Activated CD8-positive, alpha-beta T cell treated with anti-CD3 and anti-CD28 coated beads for 36 hours (primary cell): ENCODE results near the gene ANXA2. TPM values are rescaled to one million over a fixed set of nuclear protein-coding genes. Genes with fewer than 3 reads are reported as not detected.

ENCODE experiments used
- ATAC-seq: fragments of 200-7000 bp; cut with Tn5 transposase; one replicate; pipeline ENCODE4 v1.10.0; 2021; ENCODE audit warnings: mild to moderate bottlenecking, moderate library complexity
- CTCF ChIA-PET: fragments of 350-600 bp; sonication (Branson Sonifier 250); formaldehyde crosslinking; loops from one replicate; lab custom pipeline; 2021; ENCODE audit warnings: antibody characterized with exemption; lab: Charles Lee
- POLR2A ChIA-PET: fragments of 350-600 bp; sonication (Branson Sonifier 250); formaldehyde crosslinking; loops from one replicate; lab custom pipeline; 2021; ENCODE audit warnings: antibody characterized with exemption; lab: Charles Lee
- DNase-seq: peaks from one replicate; pipeline ENCODE4 v3.0.0-alpha.2; 2020
- H3K27ac Mint-ChIP-seq: one replicate; pipeline ENCODE4 v1.8.0; 2021; ENCODE audit warnings: mild to moderate bottlenecking, mixed read lengths
- H3K27me3 Mint-ChIP-seq: one replicate; pipeline ENCODE4 v1.8.0; 2021; ENCODE audit warnings: mixed read lengths
- H3K36me3 Mint-ChIP-seq: one replicate; pipeline ENCODE4 v1.8.0; 2021; ENCODE audit warnings: low read depth, mixed read lengths
- H3K4me1 Mint-ChIP-seq: one replicate; pipeline ENCODE4 v1.8.0; 2021; ENCODE audit warnings: low read depth, mixed read lengths
- H3K4me3 Mint-ChIP-seq: one replicate; pipeline ENCODE4 v1.8.0; 2021; ENCODE audit warnings: mild to moderate bottlenecking, moderate library complexity, mixed read lengths
- H3K9me3 Mint-ChIP-seq: one replicate; pipeline ENCODE4 v1.8.0; 2021; ENCODE audit warnings: mixed read lengths
- intact Hi-C: fragments of 100-400 bp; cut with micrococcal nuclease; formaldehyde crosslinking; loops from one replicate; pipeline ENCODE4 v1.10.0; 2022
- total RNA-seq, 2 experiments: library from RNA; stranded (reverse); gene quantifications; one replicate each; pipeline ENCODE4 v1.2.3, GENCODE V29; 2021
- TF ChIP-seq, protein P1 (sequence below): fragments of 200-600 bp; IDR thresholded peaks from one replicate; pipeline ENCODE4 v1.8.0; 2022; ENCODE audit warnings: antibody characterized with exemption, mild to moderate bottlenecking

The ANXA2 gene
- total RNA-seq, 2 experiments from 2014 or later: 57.9 to 60.2 TPM

DNA sequence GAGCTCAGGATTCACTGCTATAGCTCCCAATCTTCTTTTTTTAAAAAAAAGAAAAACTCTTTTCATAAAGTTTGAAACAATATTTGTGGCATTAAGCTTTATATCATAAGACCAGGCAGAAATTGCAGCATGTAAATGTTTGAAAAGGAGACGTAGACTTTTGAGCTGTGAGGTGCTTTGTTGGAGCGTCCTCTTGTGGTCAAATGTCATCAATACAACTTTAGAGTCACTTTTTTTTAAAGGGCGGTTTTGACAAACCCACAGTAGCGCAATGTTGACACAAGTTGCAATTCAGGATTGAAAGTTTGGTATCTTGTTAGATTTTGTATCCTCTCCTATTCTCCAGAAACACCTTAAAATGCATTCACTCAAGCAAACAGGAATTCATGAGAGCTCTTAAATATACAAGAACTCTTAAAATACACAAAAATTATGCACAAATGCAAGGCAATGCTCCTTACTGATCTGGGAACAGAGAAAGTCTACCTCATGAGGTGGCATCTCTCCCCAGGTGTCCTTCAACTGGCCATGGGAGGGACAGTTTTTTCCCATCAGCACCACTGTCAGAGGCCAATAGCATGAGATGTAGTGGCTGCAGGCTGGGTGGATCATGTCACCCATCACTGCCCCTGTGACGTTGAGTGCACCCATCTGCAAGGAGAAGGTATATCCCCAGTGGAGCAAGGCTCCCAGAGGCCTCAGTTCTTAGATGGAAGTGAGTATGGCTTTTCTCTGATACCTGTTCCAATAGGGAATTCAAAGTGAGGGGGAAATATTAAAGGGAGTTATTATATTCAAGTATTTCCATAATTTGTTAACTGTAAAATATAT is 70.7 kb downstream of the ANXA2 start:
- Mint-ChIP-seq H3K36me3 (no peaks in the 10 kb centered on the region), H3K27ac (no peak overlapping the region), H3K27me3 (peaks cover 26% of the 10 kb centered on the region), H3K4me1 (no peaks in the 10 kb centered on the region), H3K4me3 (no peak overlapping the region), H3K9me3 (no peaks in the 10 kb centered on the region)
- TF ChIP-seq, protein P1, sequence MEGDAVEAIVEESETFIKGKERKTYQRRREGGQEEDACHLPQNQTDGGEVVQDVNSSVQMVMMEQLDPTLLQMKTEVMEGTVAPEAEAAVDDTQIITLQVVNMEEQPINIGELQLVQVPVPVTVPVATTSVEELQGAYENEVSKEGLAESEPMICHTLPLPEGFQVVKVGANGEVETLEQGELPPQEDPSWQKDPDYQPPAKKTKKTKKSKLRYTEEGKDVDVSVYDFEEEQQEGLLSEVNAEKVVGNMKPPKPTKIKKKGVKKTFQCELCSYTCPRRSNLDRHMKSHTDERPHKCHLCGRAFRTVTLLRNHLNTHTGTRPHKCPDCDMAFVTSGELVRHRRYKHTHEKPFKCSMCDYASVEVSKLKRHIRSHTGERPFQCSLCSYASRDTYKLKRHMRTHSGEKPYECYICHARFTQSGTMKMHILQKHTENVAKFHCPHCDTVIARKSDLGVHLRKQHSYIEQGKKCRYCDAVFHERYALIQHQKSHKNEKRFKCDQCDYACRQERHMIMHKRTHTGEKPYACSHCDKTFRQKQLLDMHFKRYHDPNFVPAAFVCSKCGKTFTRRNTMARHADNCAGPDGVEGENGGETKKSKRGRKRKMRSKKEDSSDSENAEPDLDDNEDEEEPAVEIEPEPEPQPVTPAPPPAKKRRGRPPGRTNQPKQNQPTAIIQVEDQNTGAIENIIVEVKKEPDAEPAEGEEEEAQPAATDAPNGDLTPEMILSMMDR: peak; percentile 92
- DNase-seq (peak; percentile 47), ATAC-seq (peak; percentile 39)
- ChIA-PET POLR2A (interaction anchor here (0.7 kb wide), 1 partner anchor 396 kb away, joined by 3 read pairs; no protein-coding TSS in a partner anchor), CTCF (interaction anchor here (0.6 to 4.9 kb wide), 57 partner anchors 8 to 642 kb away, joined by 3 to 47 read pairs (median 4); partner anchors contain the start of gene FOXB1)
- intact Hi-C loops: loop anchor here (10.0 kb wide), 3 partner anchors 142 to 582 kb away; no protein-coding TSS in a partner anchor

DNA sequence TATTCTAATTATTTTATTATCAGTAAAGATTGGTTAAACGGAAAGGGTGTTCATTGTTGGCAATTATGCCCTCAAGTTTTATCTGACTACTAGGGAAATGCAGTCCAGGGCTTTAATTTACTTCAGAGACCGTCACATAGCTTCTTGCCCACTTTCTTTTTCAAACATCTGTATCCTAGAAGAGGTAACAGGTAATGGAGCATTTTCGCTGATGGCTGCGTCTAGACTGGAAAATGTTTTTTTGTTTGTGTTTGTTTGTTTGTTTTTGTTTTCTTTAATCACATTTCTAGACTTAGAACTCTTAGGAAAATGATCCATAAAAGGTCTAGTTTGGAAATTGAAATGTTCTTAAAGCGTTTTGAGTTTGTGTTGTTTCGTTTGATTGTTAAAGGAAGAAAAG is 71.4 kb downstream of the ANXA2 start:
- Mint-ChIP-seq H3K4me3 (no peak overlapping the region), H3K4me1 (no peaks in the 10 kb centered on the region), H3K36me3 (no peaks in the 10 kb centered on the region), H3K9me3 (no peaks in the 10 kb centered on the region), H3K27ac (no peak overlapping the region), H3K27me3 (peaks cover 27% of the 10 kb centered on the region)
- CTCF ChIA-PET: interaction anchor here (0.6 to 4.9 kb wide), 57 partner anchors 8 to 642 kb away, joined by 3 to 47 read pairs (median 4); partner anchors contain the start of gene FOXB1
- TF ChIP-seq, protein P1: no peak
- ATAC-seq: no peak
- intact Hi-C loops: loop anchor here (10.0 kb wide), 3 partner anchors 142 to 582 kb away; no protein-coding TSS in a partner anchor
- DNase-seq: no peak
- POLR2A ChIA-PET: interaction anchor here (0.7 kb wide), 1 partner anchor 514 kb away, joined by 3 read pairs; no protein-coding TSS in a partner anchor

DNA sequence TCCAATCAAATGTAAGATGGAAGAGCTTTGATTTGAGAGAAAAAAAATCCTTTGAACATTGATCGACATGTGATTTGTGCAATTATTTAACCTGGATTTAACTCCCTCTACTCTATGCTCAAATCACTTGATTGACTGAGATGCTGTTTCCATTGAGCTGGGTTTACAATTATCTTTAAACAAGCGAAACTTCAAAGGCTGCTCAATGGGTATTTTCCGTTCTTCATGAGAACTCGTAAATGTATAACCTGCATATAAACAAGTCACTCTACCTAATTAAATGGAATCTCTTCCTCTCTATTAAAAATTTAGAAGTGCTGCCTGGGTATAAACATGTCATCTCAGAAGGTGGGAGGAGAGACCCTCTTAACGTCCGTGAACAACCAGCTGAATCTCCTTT is 71.9 kb downstream of the ANXA2 start:
- no peak for ATAC-seq
- intact Hi-C loops: loop anchor here (10.0 kb wide), 3 partner anchors 141 to 581 kb away; no protein-coding TSS in a partner anchor
- H3K4me3 Mint-ChIP-seq: no peak overlapping the region
- peaks cover 26% of the 10 kb centered on the region for H3K27me3 Mint-ChIP-seq
- TF ChIP-seq, protein P1: no peak
- DNase-seq: no peak
- no peaks in the 10 kb centered on the region for H3K9me3 Mint-ChIP-seq
- no peaks in the 10 kb centered on the region for H3K36me3 Mint-ChIP-seq
- ChIA-PET POLR2A (interaction anchor here (0.7 kb wide), 1 partner anchor 514 kb away, joined by 3 read pairs; no protein-coding TSS in a partner anchor), CTCF (interaction anchor here (0.7 to 4.9 kb wide), 29 partner anchors 9 to 636 kb away, joined by 3 to 47 read pairs (median 4); no protein-coding TSS in a partner anchor)
- no peak overlapping the region for H3K27ac Mint-ChIP-seq
- no peaks in the 10 kb centered on the region for H3K4me1 Mint-ChIP-seq

DNA sequence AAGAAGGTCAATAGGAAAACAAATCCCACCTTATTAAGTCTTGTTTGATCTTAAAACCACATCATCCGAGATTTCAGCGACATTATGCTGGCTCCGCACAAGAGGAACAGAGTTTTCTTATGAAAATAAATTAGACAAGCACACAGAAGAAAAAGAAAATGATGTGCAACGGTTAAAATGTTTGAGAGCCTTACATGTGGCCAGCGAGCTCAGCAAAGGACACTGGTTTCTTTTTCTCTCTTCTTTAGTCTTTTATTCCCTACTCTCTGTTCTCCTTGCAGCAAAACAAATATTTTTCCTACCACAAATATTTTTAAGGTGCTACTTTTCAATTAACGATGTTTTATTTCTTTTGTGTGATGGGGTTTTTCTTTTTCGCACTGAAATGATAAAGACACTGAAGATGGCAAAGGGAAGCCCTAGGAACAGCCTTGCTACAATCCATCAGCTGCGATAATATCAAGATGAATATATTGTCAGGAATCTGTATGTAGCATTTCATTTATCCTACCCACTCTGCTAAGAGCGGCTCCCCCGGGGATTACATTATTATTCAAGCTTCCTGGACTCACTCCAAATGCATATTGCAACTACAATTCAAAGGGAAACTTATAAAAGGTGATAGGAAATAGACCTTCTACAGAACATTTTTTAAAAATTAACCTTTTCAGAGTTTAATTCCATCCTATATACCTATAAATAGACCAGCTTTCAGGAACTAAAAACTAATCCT is 72.9 kb downstream of the ANXA2 start:
- intact Hi-C loops: loop anchor here (10.0 kb wide), 3 partner anchors 140 to 580 kb away; no protein-coding TSS in a partner anchor
- Mint-ChIP-seq H3K27ac (no peak overlapping the region), H3K4me3 (no peak overlapping the region), H3K9me3 (no peaks in the 10 kb centered on the region), H3K27me3 (peaks cover 26% of the 10 kb centered on the region), H3K4me1 (no peaks in the 10 kb centered on the region), H3K36me3 (no peaks in the 10 kb centered on the region)
- ATAC-seq (no peak), DNase-seq (no peak)
- CTCF ChIA-PET: interaction anchor here (0.6 to 4.9 kb wide), 12 partner anchors 8 to 600 kb away, joined by 3 to 47 read pairs (median 5); no protein-coding TSS in a partner anchor
- TF ChIP-seq, protein P1: no peak
- POLR2A ChIA-PET: no interaction called here
